Urinary bladder (tissue), 4 donors: ENCODE results near the gene OR7C1. TPM values are rescaled to one million over a fixed set of nuclear protein-coding genes. Genes with fewer than 3 reads are reported as not detected.
"Not testable (repeated sequence)": the region's sequence is repeated elsewhere in the genome, so short reads cannot be mapped to it uniquely, and the experiment has no call there.

Source experiments
- DNase-seq: peaks from one replicate; pipeline ENCODE4 v3.0.0-alpha.2; 2015; ENCODE audit errors: extremely low spot score
- H3K27ac ChIP-seq: one replicate; pipeline ENCODE4 v1.5.1; 2013; ENCODE audit warnings: low read depth, mild to moderate bottlenecking, moderate library complexity
- H3K36me3 ChIP-seq: one replicate; pipeline ENCODE4 v1.6.1; 2013; ENCODE audit warnings: mild to moderate bottlenecking, moderate library complexity; ENCODE audit not compliant: insufficient read depth
- H3K4me1 ChIP-seq: one replicate; pipeline ENCODE4 v1.6.1; 2013; ENCODE audit warnings: mild to moderate bottlenecking, moderate library complexity; ENCODE audit not compliant: insufficient read depth
- H3K4me3 ChIP-seq: one replicate; pipeline ENCODE4 v1.5.1; 2013; ENCODE audit warnings: low read depth, low read length
- WGBS: extraction: QIAGEN DNeasy Blood & Tissue Kit; methylation state at CpG from one replicate; pipeline ENCODE4 v1.1.7; 2013; 5-methylcytosine and 5-hydroxymethylcytosine counted together
- polyA plus RNA-seq: library from polyadenylated mRNA; stranded (reverse); fragments of 200-250 nt; gene quantifications from one replicate; pipeline ENCODE4 v1.2.3, GENCODE V29; 2013
- total RNA-seq: library from RNA; depleted of rRNA; stranded (reverse); fragments of >200 nt; gene quantifications from one replicate; pipeline ENCODE4 v1.2.3, GENCODE V29; 2014
- donor health status: healthy with polysubstance abuse.
- donor health status: healthy.

Gene OR7C1
- total and polyA plus RNA-seq, 2 donors = 0.01 TPM; not detected in 1

DNA sequence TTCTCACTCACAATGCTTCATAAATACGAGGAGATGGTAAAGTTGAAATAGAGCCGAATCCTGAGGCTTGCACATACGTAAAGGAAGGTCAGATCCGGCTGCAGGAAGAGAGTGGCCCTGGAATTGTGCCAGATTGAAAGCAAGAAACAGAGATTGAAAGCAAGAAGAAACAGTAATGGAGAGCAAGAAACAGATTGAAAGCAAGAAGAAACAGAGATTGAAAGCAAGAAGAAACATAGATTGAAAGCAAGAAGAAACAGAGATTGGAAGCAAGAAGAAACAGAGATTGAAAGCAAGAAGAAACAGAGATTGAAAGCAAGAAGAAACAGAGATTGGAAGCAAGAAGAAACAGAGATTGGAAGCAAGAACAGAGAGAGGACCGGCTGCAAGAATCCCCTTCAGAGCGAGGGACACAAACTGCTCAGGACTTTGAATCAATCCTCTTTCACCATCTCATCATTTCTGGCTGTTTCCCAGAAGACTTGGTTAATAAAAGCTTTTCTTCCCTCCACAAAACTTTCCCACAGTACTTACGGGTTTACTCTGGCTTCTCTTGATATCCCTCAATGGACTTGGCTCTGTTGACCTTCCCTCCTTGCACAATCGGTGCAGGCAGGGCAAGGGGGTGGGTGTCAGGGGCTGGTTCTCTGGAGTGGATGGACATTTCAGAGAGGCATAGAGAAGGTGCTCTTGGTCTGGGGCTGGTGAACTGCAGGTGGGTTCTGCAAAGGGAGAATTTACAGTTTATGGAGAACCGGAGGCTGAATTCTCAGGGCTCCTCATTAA lies 25.5 kb downstream of the OR7C1 start:
- no peak overlapping the region for H3K27ac ChIP-seq
- 56% methylated on average over 9 of the region's 9 CpGs for WGBS
- no peak for DNase-seq
- no peaks in the 10 kb centered on the region for H3K36me3 ChIP-seq
- H3K4me3 ChIP-seq = no peak overlapping the region
- H3K4me1 ChIP-seq = no peaks in the 10 kb centered on the region

DNA sequence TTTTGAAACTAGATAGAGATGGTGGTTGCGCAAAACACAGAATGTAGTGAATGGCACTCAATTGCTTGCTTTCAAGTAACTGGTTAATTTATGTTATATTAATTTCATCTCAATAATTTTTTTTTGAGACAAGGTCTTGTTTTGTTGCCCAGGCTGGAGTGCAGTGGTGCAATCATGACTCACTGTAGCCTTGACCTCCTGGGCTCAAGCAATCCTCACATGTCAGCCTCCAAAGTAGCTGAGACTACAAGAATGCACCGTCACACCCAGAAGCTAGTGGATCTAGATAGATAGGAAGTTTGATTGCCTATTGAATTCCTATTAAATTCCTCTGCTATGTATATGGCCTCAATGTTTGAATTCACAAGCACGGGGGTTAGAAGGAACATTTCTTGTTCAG lies 30.2 kb downstream of the OR7C1 start:
- 81% methylated on average over 3 of the region's 3 CpGs for WGBS
- DNase-seq = no peak

DNA sequence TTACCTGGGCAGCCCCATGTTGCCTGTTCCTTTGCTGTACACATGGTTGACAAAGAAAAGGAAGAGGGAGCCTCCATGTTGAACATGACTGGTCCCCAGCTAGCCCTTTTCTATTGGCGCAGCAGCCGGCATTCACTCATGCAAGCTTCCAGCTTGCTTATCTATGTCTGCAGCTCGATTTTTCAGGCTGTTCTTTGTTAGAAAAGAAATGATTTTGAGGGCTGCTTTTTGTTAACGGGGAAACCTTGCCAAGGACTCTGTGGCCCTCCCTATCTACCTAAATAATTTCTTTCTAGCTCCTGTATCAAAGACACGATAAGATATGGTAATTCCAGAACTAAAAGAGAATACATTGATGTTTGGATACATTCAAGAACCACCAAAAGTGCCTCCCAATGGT lies 36.2 kb downstream of the OR7C1 start:
- Histone ChIP-seq H3K4me1 (no peaks in the 10 kb centered on the region), H3K27ac (no peak overlapping the region), H3K4me3 (no peak overlapping the region), H3K36me3 (no peaks in the 10 kb centered on the region)
- 69% methylated on average over 5 of the region's 5 CpGs for WGBS
- no peak for DNase-seq

More for the DNA sequence above, 30.2 kb downstream of the OR7C1 start:
- no peaks in the 10 kb centered on the region for H3K36me3 ChIP-seq
- no peak overlapping the region for H3K27ac ChIP-seq
- H3K4me1 ChIP-seq = no peaks in the 10 kb centered on the region
- no peak overlapping the region for H3K4me3 ChIP-seq

DNA sequence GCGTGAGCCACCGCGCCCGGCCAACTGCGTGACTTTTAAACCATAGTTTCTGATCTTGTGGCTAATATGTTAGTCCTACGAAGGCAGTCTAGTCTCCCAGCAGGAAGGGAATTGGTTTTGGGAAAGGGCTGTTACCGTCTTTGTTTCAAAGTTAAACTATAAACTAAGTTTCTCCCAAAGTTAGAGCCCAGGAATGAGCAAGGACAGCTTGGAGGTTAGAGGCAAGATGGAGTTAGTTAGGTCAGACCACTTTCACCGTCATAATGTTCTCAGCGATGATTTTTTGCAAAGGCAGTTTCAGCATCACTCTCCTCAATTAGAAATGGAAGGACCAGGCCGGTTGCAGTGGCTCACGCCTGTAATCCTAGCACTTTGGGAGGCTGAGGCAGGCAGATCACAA lies 39.0 kb downstream of the OR7C1 start:
- 88% methylated on average over 11 of the region's 11 CpGs for WGBS
- no peaks in the 10 kb centered on the region for H3K4me1 ChIP-seq
- H3K36me3 ChIP-seq = no peaks in the 10 kb centered on the region
- no peak overlapping the region for H3K27ac ChIP-seq
- no peak for DNase-seq
- no peak overlapping the region for H3K4me3 ChIP-seq

DNA sequence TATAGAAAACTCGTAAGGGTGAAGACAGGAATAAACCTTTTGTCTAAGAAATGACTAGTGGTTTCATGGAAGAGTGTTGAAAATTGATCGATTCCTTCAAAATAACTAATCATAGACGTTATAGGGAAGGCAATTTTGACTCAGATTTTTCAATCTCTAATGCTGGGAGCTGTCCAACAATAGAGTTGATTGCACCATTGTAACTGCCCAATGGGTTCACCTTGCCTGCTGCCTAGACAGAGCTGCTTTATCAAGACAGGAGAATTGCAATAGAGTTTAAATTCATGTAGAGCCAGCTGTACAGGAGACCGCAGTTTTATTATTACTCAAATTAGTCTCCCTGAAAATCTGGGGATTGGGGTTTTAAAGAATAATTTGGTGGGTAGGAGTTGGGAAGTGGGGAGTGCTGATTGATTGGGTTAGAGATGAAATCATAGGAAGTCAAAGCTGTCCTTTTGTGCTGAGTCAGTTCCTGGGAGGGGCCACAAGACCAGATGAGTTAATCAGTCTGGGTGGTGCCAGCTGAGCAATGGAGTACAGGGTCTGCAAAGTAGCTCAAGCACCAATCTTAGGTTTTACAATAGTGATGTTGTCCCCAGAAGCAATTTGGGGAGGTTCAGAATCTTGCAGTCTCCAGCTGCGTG lies 39.8 kb downstream of the OR7C1 start:
- Histone ChIP-seq H3K36me3 (no peaks in the 10 kb centered on the region), H3K4me3 (no peak overlapping the region), H3K27ac (no peak overlapping the region), H3K4me1 (no peaks in the 10 kb centered on the region)
- no peak for DNase-seq
- WGBS = 83% methylated on average over 5 of the region's 5 CpGs

DNA sequence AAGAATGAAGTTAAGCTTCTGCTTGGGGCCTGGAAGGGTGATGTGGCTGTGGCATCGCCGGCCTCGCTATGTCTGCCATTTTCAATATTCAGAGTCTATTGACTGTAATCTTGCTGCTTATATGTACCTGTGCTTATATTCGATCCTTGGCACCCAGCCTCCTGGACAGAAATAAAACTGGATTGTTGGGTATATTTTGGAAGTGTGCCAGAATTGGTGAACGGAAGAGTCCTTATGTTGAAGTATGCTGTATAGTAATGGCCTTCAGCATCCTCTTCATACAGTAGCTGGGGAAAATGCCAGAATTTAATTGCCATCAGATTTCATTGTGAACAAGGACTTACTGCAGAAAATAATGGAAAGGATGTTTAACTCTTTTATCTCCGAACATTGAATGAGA lies 42.7 kb downstream of the OR7C1 start:
- H3K4me3 ChIP-seq, H3K4me1 ChIP-seq, DNase-seq, H3K27ac ChIP-seq, H3K36me3 ChIP-seq: not testable (repeated sequence)
- WGBS = 82% methylated on average over 6 of the region's 6 CpGs

DNA sequence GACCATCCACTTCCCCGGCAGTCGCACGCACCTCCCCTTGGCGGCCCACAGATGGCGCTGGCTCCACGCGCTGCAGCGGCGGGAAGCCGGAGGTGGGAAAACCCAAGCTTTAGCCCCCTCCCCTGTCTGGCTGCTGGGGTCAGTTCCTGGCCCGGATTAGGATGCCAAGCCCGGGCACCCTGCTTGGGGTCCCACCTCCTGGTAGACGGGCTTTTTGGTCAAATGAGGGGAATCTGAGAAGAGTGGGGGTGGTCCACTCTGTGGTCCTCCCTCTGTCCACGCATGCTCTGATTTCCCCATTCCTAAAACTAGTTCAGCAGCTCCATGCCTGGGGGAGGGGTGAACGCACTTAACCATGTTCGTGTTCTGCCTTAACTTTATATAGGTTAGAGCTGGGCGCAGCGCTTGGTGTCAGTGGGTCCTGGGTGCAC lies 48.5 kb downstream of the OR7C1 start:
- no peak for DNase-seq

DNA sequence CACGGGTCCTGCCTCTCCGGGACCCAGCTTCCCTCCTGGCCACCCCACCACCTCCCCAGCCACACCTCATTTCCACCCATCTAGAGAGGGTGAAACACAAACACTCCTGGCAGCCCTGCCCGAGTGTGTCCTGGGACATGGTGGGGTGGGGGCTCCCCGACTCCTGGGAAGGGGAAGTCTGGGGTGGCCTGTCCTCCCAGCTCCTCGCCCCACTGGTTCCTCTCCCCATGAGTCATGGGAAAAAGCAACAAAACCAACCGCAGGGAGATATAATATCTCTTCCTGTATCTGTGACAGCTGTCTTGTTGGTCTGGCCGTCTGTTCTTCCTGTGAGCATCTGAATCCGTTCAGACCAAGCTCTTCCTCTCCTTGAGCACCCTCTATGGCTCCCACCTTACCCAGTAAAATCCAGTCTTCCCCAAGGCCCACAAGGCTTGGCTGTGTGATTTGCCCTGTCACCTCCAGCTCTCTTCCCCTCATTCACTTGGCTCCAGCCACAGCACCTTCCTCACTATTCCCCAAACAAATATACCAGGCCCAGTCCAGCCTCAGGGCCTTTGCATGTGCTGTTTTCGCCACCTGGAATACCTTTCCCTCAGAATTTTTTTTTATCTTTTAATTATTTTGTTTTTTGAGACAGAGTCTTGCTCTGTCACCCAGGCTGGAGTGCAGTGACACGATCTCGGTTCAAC lies 49.7 kb downstream of the OR7C1 start:
- H3K36me3 ChIP-seq, DNase-seq, H3K4me1 ChIP-seq, H3K27ac ChIP-seq, H3K4me3 ChIP-seq: not testable (repeated sequence)
- 59% methylated on average over 9 of the region's 11 CpGs for WGBS

More for the DNA sequence above, 48.5 kb downstream of the OR7C1 start:
- Histone ChIP-seq H3K4me1 (no peaks in the 10 kb centered on the region), H3K4me3 (no peak overlapping the region), H3K27ac (no peak overlapping the region), H3K36me3 (no peaks in the 10 kb centered on the region)
- 18% methylated on average over 18 of the region's 18 CpGs for WGBS

DNA sequence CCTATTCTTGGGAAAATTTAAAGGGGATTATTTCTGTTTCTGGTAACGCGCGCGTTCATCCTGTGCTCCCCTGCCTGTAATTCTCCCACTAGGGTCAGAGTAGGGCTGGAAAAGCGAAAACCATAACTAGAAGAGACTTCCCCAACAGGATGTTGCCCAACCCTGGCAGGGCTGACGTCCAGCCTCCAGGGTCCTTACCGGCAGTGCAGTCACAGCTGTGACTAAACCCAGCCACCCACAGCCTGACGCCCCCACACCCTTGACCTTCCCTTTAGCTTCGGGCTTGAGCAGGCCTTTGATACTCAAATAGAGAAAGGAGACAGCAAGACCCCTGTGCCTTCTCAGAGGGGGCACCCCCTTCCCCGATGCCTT lies 50.3 kb downstream of the OR7C1 start:
- H3K36me3 ChIP-seq, H3K27ac ChIP-seq, H3K4me3 ChIP-seq, H3K4me1 ChIP-seq, DNase-seq: not testable (repeated sequence)
- 56% methylated on average over 9 of the region's 10 CpGs for WGBS

DNA sequence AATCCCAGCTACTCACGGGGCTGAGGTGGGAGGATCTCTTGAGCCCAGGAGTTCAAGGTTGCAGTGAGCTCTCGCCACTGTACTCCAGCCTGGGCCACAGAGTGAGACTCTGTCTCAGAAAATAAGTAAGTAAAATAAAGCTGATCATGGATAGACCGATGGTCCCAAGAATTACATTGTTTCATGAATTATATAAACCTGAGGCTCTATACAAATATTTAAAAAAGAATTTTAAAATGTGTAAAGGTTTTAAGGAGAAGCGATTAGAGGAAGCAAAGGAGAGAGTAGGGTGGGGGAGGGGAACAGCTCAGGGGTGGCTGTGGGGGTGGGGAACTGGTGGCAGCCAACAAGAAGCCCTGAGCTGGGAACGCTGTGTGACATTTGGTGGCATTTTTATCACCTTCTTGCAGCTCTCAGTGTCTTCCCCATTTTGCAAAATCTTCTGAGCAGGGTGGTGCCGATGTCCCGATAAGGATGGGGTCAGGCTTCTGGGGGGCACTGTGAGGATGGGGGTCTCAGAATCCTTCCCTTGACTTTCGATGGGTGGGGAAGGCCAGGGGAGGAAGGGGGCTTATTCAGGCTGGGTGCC lies 51.5 kb downstream of the OR7C1 start:
- H3K27ac ChIP-seq, H3K4me1 ChIP-seq, DNase-seq, H3K4me3 ChIP-seq, H3K36me3 ChIP-seq: not testable (repeated sequence)
- 58% methylated on average over 7 of the region's 8 CpGs for WGBS

DNA sequence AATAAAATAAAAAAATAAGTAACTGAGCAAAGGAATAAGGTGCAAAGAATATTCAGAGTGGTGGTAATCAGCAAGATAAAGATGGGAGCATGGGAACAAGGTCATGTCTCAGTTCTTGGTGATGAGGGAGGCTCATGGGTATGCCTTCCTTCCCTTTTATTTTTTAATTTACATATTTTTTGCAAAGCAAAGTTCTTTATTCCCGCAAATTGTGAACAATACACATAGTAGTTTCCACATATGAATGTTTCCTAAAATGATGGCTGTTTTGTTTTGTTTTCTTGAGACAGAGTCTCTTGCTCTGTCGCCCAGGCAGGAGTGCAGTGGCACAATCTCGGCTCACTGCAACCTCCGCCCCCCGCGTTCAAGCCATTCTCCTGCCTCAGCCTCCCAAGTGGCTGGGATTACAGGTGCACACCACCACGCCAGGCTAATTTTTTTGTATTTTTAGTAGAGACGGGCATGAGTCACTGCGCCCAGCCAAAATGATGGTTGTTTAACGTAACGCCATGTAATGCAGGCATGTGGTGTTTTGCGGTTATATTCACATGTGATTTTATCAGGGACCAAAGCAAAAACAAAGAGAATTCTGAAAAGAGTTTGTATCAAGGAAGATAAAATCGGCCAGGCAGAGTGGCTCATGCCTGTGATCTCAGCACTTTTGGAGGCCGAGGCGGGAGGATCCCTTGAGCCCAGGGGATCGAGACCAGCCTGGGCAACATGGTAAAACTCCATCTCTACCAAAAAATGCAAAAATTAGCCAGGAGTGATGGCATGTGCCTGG lies 52.2 kb downstream of the OR7C1 start:
- DNase-seq = no peak
- 88% methylated on average over 16 of the region's 16 CpGs for WGBS
- H3K36me3 ChIP-seq = no peaks in the 10 kb centered on the region

DNA sequence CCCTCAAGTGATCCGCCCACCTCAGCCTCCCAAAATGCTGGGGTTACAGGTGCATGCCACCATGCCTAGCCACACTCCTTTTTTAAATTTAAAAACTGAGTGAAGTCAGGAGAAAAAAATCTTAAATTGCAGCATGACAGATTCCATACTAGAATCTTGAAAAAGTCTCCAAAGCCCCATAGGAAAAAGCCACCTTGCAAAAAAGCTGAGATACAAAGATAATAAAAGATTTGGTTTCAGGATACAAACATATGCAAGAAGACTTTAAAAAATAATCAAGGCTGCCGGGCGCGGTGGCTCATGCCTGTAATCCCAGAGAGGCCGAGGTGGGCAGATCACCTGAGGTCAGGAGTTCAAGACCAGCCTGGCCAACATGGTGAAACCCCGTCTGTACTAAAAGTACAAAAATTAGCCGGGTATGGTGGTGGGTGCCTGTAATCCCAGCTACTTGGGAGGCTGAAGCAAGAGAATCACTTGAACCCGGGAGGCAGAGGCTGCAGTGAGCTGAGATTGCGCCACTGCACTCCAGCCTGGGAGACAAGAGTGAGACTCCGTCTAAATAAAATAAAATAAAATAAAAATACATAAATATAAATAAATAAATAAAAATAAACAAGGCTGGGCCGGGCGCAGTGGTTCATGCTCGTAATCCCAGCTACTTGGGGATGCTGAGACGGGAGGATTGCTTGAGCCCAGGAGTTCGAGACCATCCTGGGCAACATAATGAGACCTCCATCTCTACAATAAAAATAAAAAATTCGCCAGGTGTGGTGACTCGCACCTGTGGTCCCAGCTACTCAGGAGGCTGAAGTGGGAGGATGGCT lies 53.1 kb downstream of the OR7C1 start:
- not testable (repeated sequence) for H3K4me3 ChIP-seq, H3K27ac ChIP-seq, DNase-seq, H3K4me1 ChIP-seq, H3K36me3 ChIP-seq
- WGBS = 90% methylated on average over 17 of the region's 17 CpGs

More for the DNA sequence above, 52.2 kb downstream of the OR7C1 start:
- no peak overlapping the region for H3K4me3 ChIP-seq
- H3K4me1 ChIP-seq = no peaks in the 10 kb centered on the region
- H3K27ac ChIP-seq = no peak overlapping the region
